Measurements from ENCODE around the gene RPRD1B.

DNA sequence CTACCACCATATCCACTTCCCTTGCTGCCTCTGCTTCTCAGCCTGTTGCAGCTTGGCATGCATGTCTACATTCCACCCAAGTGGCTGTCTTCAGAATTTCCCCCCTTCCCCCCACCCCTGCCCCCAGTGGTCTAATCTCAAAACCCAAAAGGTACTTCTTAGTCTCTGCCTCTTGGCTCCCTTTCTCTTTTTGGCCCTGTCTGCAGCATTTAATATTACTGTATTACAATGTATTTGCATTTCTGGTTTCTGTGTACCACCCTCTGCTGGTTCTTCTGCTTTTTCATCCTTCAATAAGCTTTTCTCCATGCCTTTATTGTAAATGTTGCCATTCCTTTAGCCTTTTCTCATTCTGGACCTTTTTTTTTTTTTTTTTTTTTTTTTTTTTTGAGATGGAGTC lies 43.0 kb downstream of the RPRD1B start:
- TF ChIP-seq CTCF (conservative IDR thresholded peaks at IDR 0.05; ENCODE audit: low read depth, low read length) = no peak
- TF ChIP-seq RFX5 (IDR thresholded peaks at IDR 0.05; ENCODE audit: low read depth, low read length) = no peak
- TF ChIP-seq POLR2A (IDR thresholded peaks at IDR 0.05; ENCODE audit: low read depth, low read length) = no peak
- no peak for TF ChIP-seq RCOR1 (IDR thresholded peaks at IDR 0.05; ENCODE audit: insufficient replicate concordance, low read length)
- TF ChIP-seq MAFK (IDR thresholded peaks at IDR 0.05; ENCODE audit: low read depth, low read length) = no peak
- no peak for TF ChIP-seq RAD21 (IDR thresholded peaks at IDR 0.05; ENCODE audit: low read length)
- TF ChIP-seq BHLHE40 (IDR thresholded peaks at IDR 0.05; ENCODE audit: low read depth, low read length) = no peak
- TF ChIP-seq CEBPB (IDR thresholded peaks at IDR 0.05; ENCODE audit: low read depth, low read length) = no peak
- TF ChIP-seq USF2 (IDR thresholded peaks at IDR 0.05; ENCODE audit: low read depth, low read length) = no peak
- TF ChIP-seq MAZ (IDR thresholded peaks at IDR 0.05; ENCODE audit: borderline replicate concordance, low read depth, low read length) = no peak

Measured in IMR-90 (cell line).